AG09319 (cell line): ENCODE data around the gene ZNF44.

Experiments
- DNase-seq: peaks from one replicate; pipeline ENCODE4 v3.0.0-alpha.2; 2010; ENCODE audit warnings: low read depth; ENCODE audit errors: extremely low read depth
- TF ChIP-seq, protein P1 (sequence below): IDR thresholded peaks from 2 replicates; pipeline ENCODE4 v1.5.1; 2011; ENCODE audit warnings: low read depth, mild to moderate bottlenecking, inconsistent platforms, low read length, moderate library complexity

The ZNF44 gene

DNA sequence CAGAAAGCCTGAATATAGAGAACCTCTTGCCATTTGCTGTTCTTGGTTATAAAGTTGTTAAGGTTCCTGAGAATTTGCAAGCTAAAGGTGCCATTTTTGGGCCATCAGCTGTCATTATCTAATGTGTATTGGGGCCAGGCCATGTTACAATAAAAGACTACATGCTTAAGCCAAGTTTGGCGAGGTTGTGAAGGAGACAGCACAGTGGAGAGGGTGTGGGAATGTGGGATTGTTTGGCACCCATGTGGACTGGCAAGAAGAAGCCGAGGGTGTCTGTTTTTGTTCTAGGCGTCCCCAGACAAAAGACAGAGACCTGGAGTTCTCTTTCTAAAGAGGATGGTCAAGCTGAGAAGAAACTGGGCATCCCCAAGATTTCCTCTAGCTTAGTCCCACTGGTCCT, 64.7 kb downstream of the ZNF44 start:
- no peak for DNase-seq
- TF ChIP-seq, protein P1, sequence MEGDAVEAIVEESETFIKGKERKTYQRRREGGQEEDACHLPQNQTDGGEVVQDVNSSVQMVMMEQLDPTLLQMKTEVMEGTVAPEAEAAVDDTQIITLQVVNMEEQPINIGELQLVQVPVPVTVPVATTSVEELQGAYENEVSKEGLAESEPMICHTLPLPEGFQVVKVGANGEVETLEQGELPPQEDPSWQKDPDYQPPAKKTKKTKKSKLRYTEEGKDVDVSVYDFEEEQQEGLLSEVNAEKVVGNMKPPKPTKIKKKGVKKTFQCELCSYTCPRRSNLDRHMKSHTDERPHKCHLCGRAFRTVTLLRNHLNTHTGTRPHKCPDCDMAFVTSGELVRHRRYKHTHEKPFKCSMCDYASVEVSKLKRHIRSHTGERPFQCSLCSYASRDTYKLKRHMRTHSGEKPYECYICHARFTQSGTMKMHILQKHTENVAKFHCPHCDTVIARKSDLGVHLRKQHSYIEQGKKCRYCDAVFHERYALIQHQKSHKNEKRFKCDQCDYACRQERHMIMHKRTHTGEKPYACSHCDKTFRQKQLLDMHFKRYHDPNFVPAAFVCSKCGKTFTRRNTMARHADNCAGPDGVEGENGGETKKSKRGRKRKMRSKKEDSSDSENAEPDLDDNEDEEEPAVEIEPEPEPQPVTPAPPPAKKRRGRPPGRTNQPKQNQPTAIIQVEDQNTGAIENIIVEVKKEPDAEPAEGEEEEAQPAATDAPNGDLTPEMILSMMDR, result no peak

- TF ChIP-seq, protein P1, result no peak
- no peak for DNase-seq
Measured at GRCh38 chr19:12224676-12225075, 70.0 kb downstream of the ZNF44 start.

DNA sequence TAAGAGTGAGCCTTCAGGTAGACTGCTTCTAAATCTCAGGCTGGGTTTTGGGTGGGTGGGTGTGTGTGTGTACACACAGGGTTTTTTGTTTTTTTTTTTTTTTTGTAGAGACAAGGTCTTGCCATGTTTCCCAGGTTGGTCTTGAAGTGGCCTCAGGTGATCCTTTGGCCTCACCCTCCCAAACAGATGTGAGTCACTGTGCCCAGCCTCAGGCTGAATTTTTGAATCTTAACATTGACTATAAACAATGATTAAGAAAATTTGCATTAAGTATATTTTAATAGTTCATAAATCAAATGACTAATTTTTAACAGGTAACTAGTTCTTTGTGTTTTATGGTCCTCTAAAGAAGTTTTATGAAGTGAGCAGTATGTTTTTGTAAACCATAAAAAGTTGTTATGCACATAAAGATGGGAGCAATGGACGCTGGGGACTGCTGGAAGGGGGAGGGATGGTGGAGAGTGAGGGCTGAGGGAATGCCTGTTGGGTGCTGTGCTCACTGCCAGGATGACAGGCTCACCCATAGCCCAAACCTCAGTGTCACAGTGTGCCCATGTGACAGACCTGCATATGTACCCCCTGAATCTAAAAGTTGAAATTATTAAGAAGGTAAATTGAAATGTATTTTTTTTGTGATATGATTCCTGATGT, 71.6 kb downstream of the ZNF44 start:
- no peak for DNase-seq
- TF ChIP-seq, protein P1, result no peak
